MM.1S (cell line): ENCODE measurements around the gene HMX2.

Experiments used
- DNase-seq: peaks from one replicate; pipeline ENCODE4 v3.0.0-alpha.2; 2015
- H2AFZ ChIP-seq: fragments of 300-600 bp; sonication (generic); 2 replicates; pipeline ENCODE4 v1.6.0; 2016; ENCODE audit warnings: antibody characterized with exemption, low read length
- H3F3A ChIP-seq: fragments of 300-600 bp; sonication (generic); 2 replicates; pipeline ENCODE4 v1.6.1; 2016; ENCODE audit warnings: mild to moderate bottlenecking, antibody characterized with exemption, low read length, moderate library complexity, mixed read lengths; ENCODE audit not compliant: insufficient read depth
- H3K27ac ChIP-seq: fragments of 300-600 bp; sonication (generic); 2 replicates; pipeline ENCODE4 v1.5.1; 2016; ENCODE audit warnings: mild to moderate bottlenecking, low read length
- H3K27me3 ChIP-seq: fragments of 300-600 bp; sonication (generic); replicated peaks from 2 replicates; pipeline ENCODE4 v1.6.0; 2016; ENCODE audit warnings: low read length; ENCODE audit not compliant: insufficient read depth
- H3K36me3 ChIP-seq: fragments of 300-600 bp; sonication (generic); replicated peaks from 2 replicates; pipeline ENCODE4 v1.6.1; 2016; ENCODE audit warnings: mild to moderate bottlenecking, low read length, mixed read lengths; ENCODE audit not compliant: insufficient read depth
- H3K4me1 ChIP-seq: fragments of 300-600 bp; sonication (generic); 2 replicates; pipeline ENCODE4 v1.6.1; 2016; ENCODE audit warnings: low read length, mixed read lengths
- H3K4me2 ChIP-seq: fragments of 300-600 bp; sonication (generic); 2 replicates; pipeline ENCODE4 v1.6.0; 2016; ENCODE audit warnings: low read depth, low read length
- H3K4me3 ChIP-seq: fragments of 300-600 bp; sonication (generic); 2 replicates; pipeline ENCODE4 v1.5.1; 2016; ENCODE audit warnings: low read length, mixed read lengths
- H3K79me2 ChIP-seq: fragments of 300-600 bp; sonication (generic); 2 replicates; pipeline ENCODE4 v1.6.1; 2016; ENCODE audit warnings: mixed run types, low read length, mixed read lengths
- H3K9ac ChIP-seq: fragments of 300-600 bp; sonication (generic); 2 replicates; pipeline ENCODE4 v1.6.1; 2016; ENCODE audit warnings: low read length, mixed read lengths
- H3K9me2 ChIP-seq: fragments of 300-600 bp; sonication (generic); replicated peaks from 2 replicates; pipeline ENCODE4 v1.6.1; 2016; ENCODE audit warnings: mild to moderate bottlenecking, low read length, mixed read lengths; ENCODE audit not compliant: insufficient read depth
- H3K9me3 ChIP-seq: fragments of 300-600 bp; sonication (generic); replicated peaks from 2 replicates; pipeline ENCODE4 v1.6.1; 2016; ENCODE audit warnings: mild to moderate bottlenecking, low read length, mixed read lengths; ENCODE audit not compliant: insufficient read depth
- H4K20me1 ChIP-seq: fragments of 300-600 bp; sonication (generic); 2 replicates; pipeline ENCODE4 v1.6.1; 2016; ENCODE audit warnings: mild to moderate bottlenecking, low read length, moderate library complexity, mixed read lengths; ENCODE audit not compliant: insufficient read depth
- EZH2 ChIP-seq: fragments of 300-600 bp; sonication (generic); optimal IDR thresholded peaks from 2 replicates; pipeline ENCODE3; 2017; ENCODE audit warnings: low read depth, mild to moderate bottlenecking, antibody characterized with exemption, low read length, mixed read lengths
- EZH2phosphoT487 ChIP-seq: fragments of 300-600 bp; sonication (generic); IDR thresholded peaks from 2 replicates; pipeline ENCODE4 v1.6.1; 2018; ENCODE audit warnings: antibody characterized with exemption, low read length
- TF ChIP-seq, protein P1 (sequence below): fragments of 300-600 bp; sonication (generic); IDR thresholded peaks from 2 replicates; pipeline ENCODE4 v1.5.1; 2016; ENCODE audit warnings: antibody characterized with exemption, low read length, mixed read lengths

Gene HMX2

GRCh38 chr10:123143825-123144168, 4.1 kb upstream of the HMX2 start:
- Histone ChIP-seq H3K4me1 (no peaks in the 10 kb centered on the region), H3K9me3 (no peaks in the 10 kb centered on the region), H3K27ac (no peak overlapping the region), H3K9me2 (no peaks in the 10 kb centered on the region), H3F3A (no peaks in the 10 kb centered on the region), H3K9ac (no peak overlapping the region), H2AFZ (no peak overlapping the region), H3K4me3 (no peak overlapping the region), H4K20me1 (no peaks in the 10 kb centered on the region), H3K79me2 (no peaks in the 10 kb centered on the region), H3K36me3 (no peaks in the 10 kb centered on the region), H3K4me2 (no peak overlapping the region), H3K27me3 (peaks cover 55% of the 10 kb centered on the region)
- no peak for TF ChIP-seq EZH2phosphoT487
- TF ChIP-seq EZH2, result no peak
- TF ChIP-seq, protein P1, sequence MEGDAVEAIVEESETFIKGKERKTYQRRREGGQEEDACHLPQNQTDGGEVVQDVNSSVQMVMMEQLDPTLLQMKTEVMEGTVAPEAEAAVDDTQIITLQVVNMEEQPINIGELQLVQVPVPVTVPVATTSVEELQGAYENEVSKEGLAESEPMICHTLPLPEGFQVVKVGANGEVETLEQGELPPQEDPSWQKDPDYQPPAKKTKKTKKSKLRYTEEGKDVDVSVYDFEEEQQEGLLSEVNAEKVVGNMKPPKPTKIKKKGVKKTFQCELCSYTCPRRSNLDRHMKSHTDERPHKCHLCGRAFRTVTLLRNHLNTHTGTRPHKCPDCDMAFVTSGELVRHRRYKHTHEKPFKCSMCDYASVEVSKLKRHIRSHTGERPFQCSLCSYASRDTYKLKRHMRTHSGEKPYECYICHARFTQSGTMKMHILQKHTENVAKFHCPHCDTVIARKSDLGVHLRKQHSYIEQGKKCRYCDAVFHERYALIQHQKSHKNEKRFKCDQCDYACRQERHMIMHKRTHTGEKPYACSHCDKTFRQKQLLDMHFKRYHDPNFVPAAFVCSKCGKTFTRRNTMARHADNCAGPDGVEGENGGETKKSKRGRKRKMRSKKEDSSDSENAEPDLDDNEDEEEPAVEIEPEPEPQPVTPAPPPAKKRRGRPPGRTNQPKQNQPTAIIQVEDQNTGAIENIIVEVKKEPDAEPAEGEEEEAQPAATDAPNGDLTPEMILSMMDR, result no peak
- DNase-seq, result no peak

GRCh38 chr10:123144697-123145541, 3.0 kb upstream of the HMX2 start:
- no peak overlapping the region for H3K27ac ChIP-seq
- no peaks in the 10 kb centered on the region for H3K9me2 ChIP-seq
- H3K79me2 ChIP-seq, result no peaks in the 10 kb centered on the region
- no peaks in the 10 kb centered on the region for H4K20me1 ChIP-seq
- H2AFZ ChIP-seq, result no peak overlapping the region
- no peak for DNase-seq
- peaks cover 44% of the 10 kb centered on the region for H3K27me3 ChIP-seq
- no peak overlapping the region for H3K4me3 ChIP-seq
- no peaks in the 10 kb centered on the region for H3K4me1 ChIP-seq
- H3K9ac ChIP-seq, result no peak overlapping the region
- no peaks in the 10 kb centered on the region for H3K36me3 ChIP-seq
- no peak overlapping the region for H3K4me2 ChIP-seq
- TF ChIP-seq EZH2 (no peak), EZH2phosphoT487 (no peak)
- TF ChIP-seq, protein P1, result no peak
- no peaks in the 10 kb centered on the region for H3K9me3 ChIP-seq
- no peaks in the 10 kb centered on the region for H3F3A ChIP-seq

DNA sequence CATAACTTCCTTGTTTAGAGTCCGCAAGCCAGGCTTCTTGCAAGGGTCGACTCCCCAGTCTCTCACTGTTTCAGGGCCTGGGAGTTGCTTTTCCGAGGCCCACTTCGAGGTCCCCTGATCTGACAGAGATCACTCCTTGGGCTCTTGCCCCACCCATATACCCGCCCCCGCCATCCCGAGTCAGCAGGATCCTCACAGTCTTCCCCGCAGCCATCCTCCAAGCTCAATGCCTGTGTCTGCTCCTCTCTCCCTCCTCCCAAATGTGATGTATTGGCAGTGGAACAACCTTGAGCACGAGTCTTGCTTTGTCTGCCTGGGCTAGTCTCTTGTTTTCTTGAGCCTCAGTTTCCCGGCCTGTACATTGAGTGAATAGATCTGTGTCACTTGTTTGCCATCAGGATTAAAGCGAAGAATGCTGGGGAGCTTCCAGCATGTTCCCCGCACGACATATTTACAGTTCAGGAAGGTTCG, 2.4 kb upstream of the HMX2 start:
- no peak overlapping the region for H3K4me3 ChIP-seq
- no peak overlapping the region for H3K9ac ChIP-seq
- no peak overlapping the region for H3K4me2 ChIP-seq
- H4K20me1 ChIP-seq, result no peaks in the 10 kb centered on the region
- H3K79me2 ChIP-seq, result no peaks in the 10 kb centered on the region
- no peaks in the 10 kb centered on the region for H3K9me2 ChIP-seq
- TF ChIP-seq EZH2 (no peak), EZH2phosphoT487 (no peak)
- TF ChIP-seq, protein P1, result no peak
- peaks cover 38% of the 10 kb centered on the region for H3K27me3 ChIP-seq
- DNase-seq, result no peak
- no peak overlapping the region for H2AFZ ChIP-seq
- no peaks in the 10 kb centered on the region for H3F3A ChIP-seq
- no peaks in the 10 kb centered on the region for H3K9me3 ChIP-seq
- H3K4me1 ChIP-seq, result no peaks in the 10 kb centered on the region
- no peak overlapping the region for H3K27ac ChIP-seq
- no peaks in the 10 kb centered on the region for H3K36me3 ChIP-seq
